ENCODE results near the gene BGN. TPM values are rescaled to one million over a fixed set of nuclear protein-coding genes. Genes with fewer than 3 reads are reported as not detected.
A peak's percentile ranks its signal among the peaks of the same experiment; 100 is the strongest.

The BGN gene
- polyA plus RNA-seq, 4 donors = 3.1 to 23.2 (median 12.6) TPM

- Histone ChIP-seq H3K4me1 (ENCODE audit: control insufficient read depth in 3 of 3, insufficient read depth in 2 of 3, low read depth in 1 of 3, low read length in 2 of 3) (peaks cover 0 to 6% (median 0%) of the 10 kb centered on the region in 3 donors), H3K27me3 (ENCODE audit: control insufficient read depth in 3 of 3, insufficient read depth in 3 of 3, low read length in 3 of 3) (peaks cover 0 to 4% (median 4%) of the 10 kb centered on the region in 3 donors), H3K9me3 (ENCODE audit: control insufficient read depth in 2 of 2, insufficient read depth in 1 of 2, low read depth in 1 of 2, low read length in 1 of 2) (no peaks in the 10 kb centered on the region), H3K27ac (ENCODE audit: low read depth in 1 of 3, low read length in 2 of 3) (no peak overlapping the region), H3K4me3 (ENCODE audit: low read depth in 1 of 3, low read length in 3 of 3) (no peak overlapping the region), H3K36me3 (ENCODE audit: control insufficient read depth in 3 of 3, insufficient read depth in 2 of 3, low read depth in 1 of 3, low read length in 3 of 3) (no peaks in the 10 kb centered on the region)
- DNase-seq (peak; percentile 43 to 71), FAIRE-seq (no peak)
- 36 to 45% (median 41%) methylated on average over 26 to 31 of the region's 31 CpGs for WGBS, 3 donors
These were observed 44.6 kb downstream of the BGN start for GRCh38 chrX:153539171-153539978.

GRCh38 chrX:153539979-153540358 lies 45.2 kb downstream of the BGN start:
- no peak for FAIRE-seq
- peaks cover 0 to 4% (median 4%) of the 10 kb centered on the region in 3 donors for H3K27me3 ChIP-seq (ENCODE audit: control insufficient read depth in 3 of 3, insufficient read depth in 3 of 3, low read length in 3 of 3)
- no peak for DNase-seq
- no peaks in the 10 kb centered on the region for H3K9me3 ChIP-seq (ENCODE audit: control insufficient read depth in 2 of 2, insufficient read depth in 1 of 2, low read depth in 1 of 2, low read length in 1 of 2)
- WGBS, 3 donors = 61 to 74% (median 66%) methylated on average over 7 to 9 of the region's 9 CpGs
- no peaks in the 10 kb centered on the region for H3K36me3 ChIP-seq (ENCODE audit: control insufficient read depth in 3 of 3, insufficient read depth in 2 of 3, low read depth in 1 of 3, low read length in 3 of 3)
- peaks cover 0 to 10% (median 0%) of the 10 kb centered on the region in 3 donors for H3K4me1 ChIP-seq (ENCODE audit: control insufficient read depth in 3 of 3, insufficient read depth in 2 of 3, low read depth in 1 of 3, low read length in 2 of 3)
- no peak overlapping the region for H3K27ac ChIP-seq (ENCODE audit: low read depth in 1 of 3, low read length in 2 of 3)
- no peak overlapping the region for H3K4me3 ChIP-seq (ENCODE audit: low read depth in 1 of 3, low read length in 3 of 3)

- H3K27ac ChIP-seq (ENCODE audit: low read depth in 1 of 3, low read length in 2 of 3) = no peak overlapping the region
- H3K4me1 ChIP-seq (ENCODE audit: control insufficient read depth in 3 of 3, insufficient read depth in 2 of 3, low read depth in 1 of 3, low read length in 2 of 3) = peaks cover 0 to 13% (median 0%) of the 10 kb centered on the region in 3 donors
- H3K9me3 ChIP-seq (ENCODE audit: control insufficient read depth in 2 of 2, insufficient read depth in 1 of 2, low read depth in 1 of 2, low read length in 1 of 2) = no peaks in the 10 kb centered on the region
- H3K36me3 ChIP-seq (ENCODE audit: control insufficient read depth in 3 of 3, insufficient read depth in 2 of 3, low read depth in 1 of 3, low read length in 3 of 3) = no peaks in the 10 kb centered on the region
- no peak for FAIRE-seq
- 57 to 62% (median 57%) methylated on average over 7 to 8 of the region's 8 CpGs for WGBS, 3 donors
- DNase-seq = peak in 1 of 2 donors; percentile 68
- no peak overlapping the region for H3K4me3 ChIP-seq (ENCODE audit: low read depth in 1 of 3, low read length in 3 of 3)
- no peaks in the 10 kb centered on the region for H3K27me3 ChIP-seq (ENCODE audit: control insufficient read depth in 3 of 3, insufficient read depth in 3 of 3, low read length in 3 of 3)
These were observed 49.9 kb downstream of the BGN start for GRCh38 chrX:153544727-153545126.

- FAIRE-seq (no peak), DNase-seq (no peak)
- 72 to 80% (median 78%) methylated on average over 6 to 11 of the region's 11 CpGs for WGBS, 3 donors
- H3K9me3 ChIP-seq (ENCODE audit: control insufficient read depth in 2 of 2, insufficient read depth in 1 of 2, low read depth in 1 of 2, low read length in 1 of 2) = no peaks in the 10 kb centered on the region
- H3K27me3 ChIP-seq (ENCODE audit: control insufficient read depth in 3 of 3, insufficient read depth in 3 of 3, low read length in 3 of 3) = no peaks in the 10 kb centered on the region
- H3K27ac ChIP-seq (ENCODE audit: low read depth in 1 of 3, low read length in 2 of 3) = no peak overlapping the region
- H3K4me1 ChIP-seq (ENCODE audit: control insufficient read depth in 3 of 3, insufficient read depth in 2 of 3, low read depth in 1 of 3, low read length in 2 of 3) = peaks cover 0 to 13% (median 0%) of the 10 kb centered on the region in 3 donors
- no peaks in the 10 kb centered on the region for H3K36me3 ChIP-seq (ENCODE audit: control insufficient read depth in 3 of 3, insufficient read depth in 2 of 3, low read depth in 1 of 3, low read length in 3 of 3)
- H3K4me3 ChIP-seq (ENCODE audit: low read depth in 1 of 3, low read length in 3 of 3) = no peak overlapping the region
These were observed 51.6 kb downstream of the BGN start for GRCh38 chrX:153546386-153546785.

- whole genome bisulfite sequencing, 3 donors = 59 to 66% (median 60%) methylated on average over 5 to 7 of the region's 7 CpGs
- no peak overlapping the region for H3K4me3 ChIP-seq (ENCODE audit: low read depth in 1 of 3, low read length in 3 of 3)
- no peaks in the 10 kb centered on the region for H3K36me3 ChIP-seq (ENCODE audit: control insufficient read depth in 3 of 3, insufficient read depth in 2 of 3, low read depth in 1 of 3, low read length in 3 of 3)
- H3K4me1 ChIP-seq (ENCODE audit: control insufficient read depth in 3 of 3, insufficient read depth in 2 of 3, low read depth in 1 of 3, low read length in 2 of 3) = peaks cover 0 to 13% (median 0%) of the 10 kb centered on the region in 3 donors
- no peaks in the 10 kb centered on the region for H3K27me3 ChIP-seq (ENCODE audit: control insufficient read depth in 3 of 3, insufficient read depth in 3 of 3, low read length in 3 of 3)
- no peak for DNase-seq
- no peaks in the 10 kb centered on the region for H3K9me3 ChIP-seq (ENCODE audit: control insufficient read depth in 2 of 2, insufficient read depth in 1 of 2, low read depth in 1 of 2, low read length in 1 of 2)
- FAIRE-seq = no peak
- H3K27ac ChIP-seq (ENCODE audit: low read depth in 1 of 3, low read length in 2 of 3) = no peak overlapping the region
These were observed 52.4 kb downstream of the BGN start for GRCh38 chrX:153547195-153547594.

GRCh38 chrX:153549231-153549630 lies 54.5 kb downstream of the BGN start:
- H3K4me3 ChIP-seq (ENCODE audit: low read depth in 1 of 3, low read length in 3 of 3) = no peak overlapping the region
- FAIRE-seq (no peak), DNase-seq (no peak)
- no peaks in the 10 kb centered on the region for H3K36me3 ChIP-seq (ENCODE audit: control insufficient read depth in 3 of 3, insufficient read depth in 2 of 3, low read depth in 1 of 3, low read length in 3 of 3)
- H3K4me1 ChIP-seq (ENCODE audit: control insufficient read depth in 3 of 3, insufficient read depth in 2 of 3, low read depth in 1 of 3, low read length in 2 of 3) = peaks cover 0 to 9% (median 0%) of the 10 kb centered on the region in 3 donors
- H3K27me3 ChIP-seq (ENCODE audit: control insufficient read depth in 3 of 3, insufficient read depth in 3 of 3, low read length in 3 of 3) = no peaks in the 10 kb centered on the region
- 75 to 88% (median 83%) methylated on average over 9 to 17 of the region's 17 CpGs for WGBS, 3 donors
- H3K9me3 ChIP-seq (ENCODE audit: control insufficient read depth in 2 of 2, insufficient read depth in 1 of 2, low read depth in 1 of 2, low read length in 1 of 2) = no peaks in the 10 kb centered on the region
- no peak overlapping the region for H3K27ac ChIP-seq (ENCODE audit: low read depth in 1 of 3, low read length in 2 of 3)

- no peak for DNase-seq
These were observed 55.0 kb downstream of the BGN start for GRCh38 chrX:153549807-153550206.

GRCh38 chrX:153551135-153551534 lies 56.4 kb downstream of the BGN start:
- DNase-seq = no peak
- Histone ChIP-seq H3K27me3 (ENCODE audit: control insufficient read depth in 3 of 3, insufficient read depth in 3 of 3, low read length in 3 of 3) (no peaks in the 10 kb centered on the region), H3K4me1 (ENCODE audit: control insufficient read depth in 3 of 3, insufficient read depth in 2 of 3, low read depth in 1 of 3, low read length in 2 of 3) (peaks cover 0 to 3% (median 0%) of the 10 kb centered on the region in 3 donors), H3K9me3 (ENCODE audit: control insufficient read depth in 2 of 2, insufficient read depth in 1 of 2, low read depth in 1 of 2, low read length in 1 of 2) (no peaks in the 10 kb centered on the region), H3K27ac (ENCODE audit: low read depth in 1 of 3, low read length in 2 of 3) (no peak overlapping the region), H3K36me3 (ENCODE audit: control insufficient read depth in 3 of 3, insufficient read depth in 2 of 3, low read depth in 1 of 3, low read length in 3 of 3) (no peaks in the 10 kb centered on the region), H3K4me3 (ENCODE audit: low read depth in 1 of 3, low read length in 3 of 3) (no peak overlapping the region)
- FAIRE-seq = no peak
- 69 to 79% (median 73%) methylated on average over 5 of the region's 5 CpGs for WGBS, 3 donors

More at GRCh38 chrX:153549807-153550206, 55.0 kb downstream of the BGN start:
- Histone ChIP-seq H3K4me1 (ENCODE audit: control insufficient read depth in 3 of 3, insufficient read depth in 2 of 3, low read depth in 1 of 3, low read length in 2 of 3) (peaks cover 0 to 4% (median 0%) of the 10 kb centered on the region in 3 donors), H3K4me3 (ENCODE audit: low read depth in 1 of 3, low read length in 3 of 3) (no peak overlapping the region), H3K36me3 (ENCODE audit: control insufficient read depth in 3 of 3, insufficient read depth in 2 of 3, low read depth in 1 of 3, low read length in 3 of 3) (no peaks in the 10 kb centered on the region), H3K9me3 (ENCODE audit: control insufficient read depth in 2 of 2, insufficient read depth in 1 of 2, low read depth in 1 of 2, low read length in 1 of 2) (no peaks in the 10 kb centered on the region), H3K27ac (ENCODE audit: low read depth in 1 of 3, low read length in 2 of 3) (no peak overlapping the region), H3K27me3 (ENCODE audit: control insufficient read depth in 3 of 3, insufficient read depth in 3 of 3, low read length in 3 of 3) (no peaks in the 10 kb centered on the region)
- 78 to 84% (median 82%) methylated on average over 11 to 16 of the region's 16 CpGs for WGBS, 3 donors
- no peak for FAIRE-seq

All from small intestine (tissue), 7 donors.